ENCODE measurements around the gene ITGB7. TPM values are rescaled to one million over a fixed set of nuclear protein-coding genes. Genes with fewer than 3 reads are reported as not detected.

The ITGB7 gene
- total RNA-seq, 2 experiments from 2014 or later, result 121 to 137 TPM

DNA sequence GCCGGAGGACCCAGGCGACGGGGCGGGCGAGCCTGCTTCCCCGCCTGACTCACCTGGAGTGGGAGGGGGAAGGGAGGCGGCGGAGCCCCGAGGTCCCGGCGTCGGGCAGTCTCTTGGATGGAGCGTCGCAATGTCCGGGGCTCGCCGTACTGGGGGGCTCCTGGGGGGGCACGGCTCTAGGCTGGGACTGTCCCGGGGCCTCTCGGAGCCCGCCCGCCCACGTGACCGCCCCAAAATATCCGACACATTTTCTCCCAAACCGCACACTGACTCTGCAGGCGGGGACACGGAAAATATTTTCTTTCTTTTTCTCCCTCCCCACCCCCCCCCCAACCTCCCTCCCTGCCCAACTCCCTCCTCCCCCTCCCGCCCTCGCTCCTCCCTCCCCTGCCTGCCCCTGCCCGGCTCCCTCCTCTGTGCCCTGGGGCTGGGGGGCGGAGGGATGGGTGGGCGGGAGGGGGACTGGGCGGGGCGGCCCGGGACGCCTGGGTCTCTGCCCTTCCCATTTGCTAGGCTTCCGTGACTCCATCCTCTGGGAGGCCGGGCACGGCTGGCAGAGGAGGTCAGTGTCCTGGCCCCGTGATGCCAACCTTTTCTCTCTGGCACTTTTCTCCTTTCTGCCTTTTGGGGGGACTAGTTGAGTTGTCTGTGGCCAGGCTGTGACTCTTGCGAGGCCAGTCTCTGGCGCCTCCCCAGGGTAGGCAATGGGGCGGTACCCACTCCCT is 25.0 kb upstream of the ITGB7 start, which contains the start of gene RARG:
Gene RARG (minus strand): TSS at position 289 of the 725 bp plus-strand sequence. CDS start 4,664 bp downstream, outside the sequence.
- DNase-seq (peak; percentile 76), ATAC-seq (peak; percentile 74)
- Mint-ChIP-seq H3K4me1 (ENCODE audit: low read depth) (peaks cover 75% of the 10 kb centered on the region), H3K27ac (peak within 1 kb of the TSS; percentile 87), H3K36me3 (ENCODE audit: low read depth) (no peaks in the 10 kb centered on the region), H3K9me3 (no peaks in the 10 kb centered on the region), H3K4me3 (peak within 1 kb of the TSS; percentile 81), H3K27me3 (no peaks in the 10 kb centered on the region)
- CTCF ChIA-PET, result interaction anchor here (0.7 to 4.6 kb wide), 2 partner anchors 19 to 21 kb away, joined by 3 to 23 read pairs; no protein-coding TSS in a partner anchor
- POLR2A ChIA-PET, result interaction anchor here (0.6 to 5.5 kb wide), 10 partner anchors 12 to 67 kb away, joined by 3 to 47 read pairs (median 4); partner anchors contain the start of genes CSAD, ESPL1 and MYG1
- intact Hi-C loops (cut with micrococcal nuclease), result no loop called here
- TF ChIP-seq, protein P1, sequence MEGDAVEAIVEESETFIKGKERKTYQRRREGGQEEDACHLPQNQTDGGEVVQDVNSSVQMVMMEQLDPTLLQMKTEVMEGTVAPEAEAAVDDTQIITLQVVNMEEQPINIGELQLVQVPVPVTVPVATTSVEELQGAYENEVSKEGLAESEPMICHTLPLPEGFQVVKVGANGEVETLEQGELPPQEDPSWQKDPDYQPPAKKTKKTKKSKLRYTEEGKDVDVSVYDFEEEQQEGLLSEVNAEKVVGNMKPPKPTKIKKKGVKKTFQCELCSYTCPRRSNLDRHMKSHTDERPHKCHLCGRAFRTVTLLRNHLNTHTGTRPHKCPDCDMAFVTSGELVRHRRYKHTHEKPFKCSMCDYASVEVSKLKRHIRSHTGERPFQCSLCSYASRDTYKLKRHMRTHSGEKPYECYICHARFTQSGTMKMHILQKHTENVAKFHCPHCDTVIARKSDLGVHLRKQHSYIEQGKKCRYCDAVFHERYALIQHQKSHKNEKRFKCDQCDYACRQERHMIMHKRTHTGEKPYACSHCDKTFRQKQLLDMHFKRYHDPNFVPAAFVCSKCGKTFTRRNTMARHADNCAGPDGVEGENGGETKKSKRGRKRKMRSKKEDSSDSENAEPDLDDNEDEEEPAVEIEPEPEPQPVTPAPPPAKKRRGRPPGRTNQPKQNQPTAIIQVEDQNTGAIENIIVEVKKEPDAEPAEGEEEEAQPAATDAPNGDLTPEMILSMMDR (IDR thresholded peaks at IDR 0.05), result no peak

DNA sequence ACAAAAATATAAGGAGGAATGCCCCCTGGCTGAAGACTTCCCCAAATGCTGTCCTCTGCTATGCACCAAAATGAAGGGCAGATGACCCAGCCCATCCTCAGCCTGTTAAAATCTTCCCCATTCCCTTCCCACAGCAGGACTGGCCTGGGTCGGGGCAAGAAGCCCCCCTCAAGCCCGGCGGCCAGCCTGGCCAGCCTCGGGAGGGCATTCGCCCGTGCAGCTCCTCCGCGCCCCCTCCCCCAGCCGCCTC is 24.5 kb upstream of the ITGB7 start:
- Mint-ChIP-seq H3K4me3 (peak overlapping the region; percentile 61), H3K9me3 (no peaks in the 10 kb centered on the region), H3K27me3 (no peaks in the 10 kb centered on the region), H3K4me1 (ENCODE audit: low read depth) (peaks cover 73% of the 10 kb centered on the region), H3K36me3 (ENCODE audit: low read depth) (no peaks in the 10 kb centered on the region), H3K27ac (peak overlapping the region; percentile 13)
- intact Hi-C loops (cut with micrococcal nuclease), result no loop called here
- ATAC-seq (no peak), DNase-seq (no peak)
- ChIA-PET POLR2A (interaction anchor here (0.6 to 2.4 kb wide), 6 partner anchors 12 to 68 kb away, joined by 3 to 6 read pairs (median 4); partner anchors contain the start of genes CSAD and MYG1), CTCF (interaction anchor here (0.7 kb wide), 1 partner anchor 20 kb away, joined by 3 read pairs; no protein-coding TSS in a partner anchor)
- TF ChIP-seq, protein P1 (IDR thresholded peaks at IDR 0.05), result no peak

DNA sequence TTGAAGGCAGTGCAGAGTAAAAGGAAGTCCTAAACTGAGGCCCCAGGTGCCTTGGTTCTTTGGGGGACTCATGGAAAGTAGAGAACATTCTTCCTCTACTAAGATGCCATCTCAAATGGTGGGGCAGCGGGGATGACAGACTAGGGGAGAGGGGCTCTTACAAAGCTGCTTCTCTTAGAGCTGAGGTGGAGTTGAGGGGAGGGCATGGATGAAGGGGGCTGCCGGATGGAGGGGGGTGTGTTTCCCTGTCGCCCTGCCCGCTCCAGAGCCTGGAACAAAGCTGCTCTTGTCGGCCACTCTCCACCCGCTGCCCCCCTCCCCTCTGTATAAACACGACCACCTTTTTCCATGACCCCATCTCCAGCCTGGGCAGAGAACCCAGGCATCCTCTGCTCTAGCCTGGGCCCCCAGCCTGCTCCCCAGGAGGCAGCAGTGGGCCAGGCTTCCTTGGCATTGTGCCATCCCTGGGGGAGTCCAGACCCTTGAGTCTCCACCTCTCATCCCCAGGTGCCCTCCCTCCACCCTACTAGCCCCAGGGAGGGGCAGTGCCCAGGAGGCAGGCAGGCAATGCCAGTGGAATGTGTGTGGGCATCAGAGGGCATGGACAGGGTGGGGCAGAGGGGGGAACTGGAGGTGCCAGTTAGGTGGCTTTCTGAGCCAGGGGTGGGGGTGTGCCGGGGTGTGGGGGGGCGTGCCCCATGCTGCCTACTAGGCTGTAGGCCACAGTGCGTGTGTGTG is 23.2 kb upstream of the ITGB7 start:
- Mint-ChIP-seq H3K27me3 (no peaks in the 10 kb centered on the region), H3K36me3 (ENCODE audit: low read depth) (peaks cover under 1% of the 10 kb centered on the region), H3K9me3 (no peaks in the 10 kb centered on the region), H3K4me3 (no peak overlapping the region), H3K4me1 (ENCODE audit: low read depth) (peaks cover 68% of the 10 kb centered on the region), H3K27ac (peak overlapping the region; percentile 14)
- ATAC-seq (no peak), DNase-seq (peak; percentile 34)
- CTCF ChIA-PET, result interaction anchor here (1.1 kb wide), 2 partner anchors 16 to 21 kb away, joined by 3 to 6 read pairs; a partner anchor contains a TSS
- POLR2A ChIA-PET, result interaction anchor here (1.3 to 2.2 kb wide), 4 partner anchors 10 to 69 kb away, joined by 3 to 13 read pairs (median 4); partner anchors contain the start of gene MYG1
- TF ChIP-seq, protein P1 (IDR thresholded peaks at IDR 0.05), result no peak
- intact Hi-C loops (cut with micrococcal nuclease), result no loop called here

DNA sequence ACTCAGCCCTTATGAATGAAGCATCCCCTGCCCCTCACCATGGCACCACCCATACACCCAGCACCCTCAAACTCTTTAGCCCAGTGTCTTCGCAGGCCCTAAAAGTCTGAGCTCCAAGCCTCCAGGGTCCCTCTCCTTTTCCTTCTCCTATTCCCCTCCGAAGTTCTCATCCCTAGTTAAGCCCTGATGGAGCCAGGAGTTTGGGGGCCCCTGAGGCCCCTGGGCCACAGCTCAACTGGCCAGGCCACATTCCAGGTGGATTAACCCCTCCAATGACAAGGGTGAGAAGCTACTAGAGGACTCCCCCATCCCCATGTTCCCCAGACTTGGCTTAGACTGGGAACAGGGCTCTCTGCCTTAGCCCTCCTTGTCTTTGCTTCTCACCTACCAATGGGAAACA is 22.4 kb upstream of the ITGB7 start:
- CTCF ChIA-PET, result interaction anchor here (0.9 to 1.1 kb wide), 3 partner anchors 15 to 66 kb away, joined by 3 to 6 read pairs (median 3); partner anchors contain the start of gene PFDN5
- Mint-ChIP-seq H3K4me3 (no peak overlapping the region), H3K27me3 (no peaks in the 10 kb centered on the region), H3K36me3 (ENCODE audit: low read depth) (peaks cover 2% of the 10 kb centered on the region), H3K9me3 (no peaks in the 10 kb centered on the region), H3K27ac (peak overlapping the region; percentile 18), H3K4me1 (ENCODE audit: low read depth) (peaks cover 68% of the 10 kb centered on the region)
- ATAC-seq (no peak), DNase-seq (no peak)
- TF ChIP-seq, protein P1 (IDR thresholded peaks at IDR 0.05), result no peak
- intact Hi-C loops (cut with micrococcal nuclease), result no loop called here
- POLR2A ChIA-PET, result interaction anchor here (1.0 to 2.2 kb wide), 5 partner anchors 10 to 28 kb away, joined by 3 to 13 read pairs (median 4); a partner anchor contains a TSS

Measured in activated CD8-positive, alpha-beta T cell treated with anti-CD3 and anti-CD28 coated beads for 36 hours (primary cell).